ENCODE data around the gene FKBP1A.

Gene FKBP1A

DNA sequence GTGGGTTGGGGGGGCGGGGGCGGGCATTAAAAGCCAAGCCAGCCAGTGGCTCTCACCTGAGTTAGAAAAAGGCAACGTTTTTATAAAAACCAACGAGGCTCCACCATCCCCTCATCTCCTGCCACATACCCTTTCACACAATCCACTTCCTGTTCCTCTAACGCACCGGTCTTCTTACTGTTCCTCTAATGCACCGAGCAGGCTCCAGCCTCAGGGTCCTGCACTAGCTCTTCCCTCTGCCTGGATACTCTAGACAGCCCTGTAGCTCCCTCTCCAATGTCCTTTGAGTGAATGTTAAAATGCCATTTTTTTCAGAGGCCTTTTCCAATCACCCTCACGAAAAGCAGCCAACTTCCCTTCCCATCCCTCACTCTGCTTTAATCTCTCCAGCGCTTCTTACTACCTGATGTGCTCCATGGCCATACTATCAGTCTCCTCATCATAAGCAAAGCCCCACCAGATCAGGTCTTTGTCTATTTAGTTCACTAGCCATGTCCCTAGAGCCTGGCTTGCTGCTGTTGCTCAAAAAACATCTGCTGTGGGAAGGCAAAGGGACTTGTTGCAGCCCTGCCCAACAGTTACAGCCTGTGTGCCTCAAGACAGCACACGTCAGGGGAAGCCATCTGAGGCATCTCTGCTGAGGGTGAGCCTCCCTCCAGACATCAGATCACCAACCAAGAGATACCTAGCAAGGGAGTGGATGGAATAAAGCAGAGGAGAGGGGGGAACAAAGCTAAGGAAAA is 3.9 kb downstream of the FKBP1A start:
- no peak overlapping the region; the same call in 1 of the 2 replicates for H3K4me3 ChIP-seq (ENCODE audit: low read depth, low read length)
- TF ChIP-seq CTCF (IDR thresholded peaks at IDR 0.05; ENCODE audit: insufficient read depth, low read depth, low read length, missing control alignments), result no peak
- no peak for DNase-seq (ENCODE audit: low read depth)

- no peak for DNase-seq (ENCODE audit: low read depth)
- TF ChIP-seq CTCF (IDR thresholded peaks at IDR 0.05; ENCODE audit: insufficient read depth, low read depth, low read length, missing control alignments), result no peak
Observed at GRCh38 chr20:1388253-1388652, 4.6 kb downstream of the FKBP1A start.

GRCh38 chr20:1386323-1386722 is 6.5 kb downstream of the FKBP1A start:
- no peak overlapping the region for H3K4me3 ChIP-seq (ENCODE audit: low read depth, low read length)
- no peak for DNase-seq (ENCODE audit: low read depth)
- TF ChIP-seq CTCF (IDR thresholded peaks at IDR 0.05; ENCODE audit: insufficient read depth, low read depth, low read length, missing control alignments), result no peak

More at GRCh38 chr20:1388253-1388652, 4.6 kb downstream of the FKBP1A start:
- H3K4me3 ChIP-seq (ENCODE audit: low read depth, low read length), result no peak overlapping the region

GRCh38 chr20:1383623-1384404 is 9.0 kb downstream of the FKBP1A start:
- no peak for DNase-seq (ENCODE audit: low read depth)
- H3K4me3 ChIP-seq (ENCODE audit: low read depth, low read length), result no peak overlapping the region
- no peak for TF ChIP-seq CTCF (IDR thresholded peaks at IDR 0.05; ENCODE audit: insufficient read depth, low read depth, low read length, missing control alignments)

- no peak for DNase-seq (ENCODE audit: low read depth)
- TF ChIP-seq CTCF (IDR thresholded peaks at IDR 0.05; ENCODE audit: insufficient read depth, low read depth, low read length, missing control alignments), result no peak
- no peak overlapping the region for H3K4me3 ChIP-seq (ENCODE audit: low read depth, low read length)
Observed at GRCh38 chr20:1382670-1383069, 10.2 kb downstream of the FKBP1A start.

- no peak overlapping the region for H3K4me3 ChIP-seq (ENCODE audit: low read depth, low read length)
- TF ChIP-seq CTCF (IDR thresholded peaks at IDR 0.05; ENCODE audit: insufficient read depth, low read depth, low read length, missing control alignments), result no peak
- DNase-seq (ENCODE audit: low read depth), result no peak
Observed at GRCh38 chr20:1381753-1382591, 10.9 kb downstream of the FKBP1A start.

All from GM12865 (cell line).